HL-60 (cell line): ENCODE data around the gene UIMC1.

Experiments
- POLR2AphosphoS5 ChIP-seq: IDR thresholded peaks from 2 replicates; pipeline ENCODE4 v1.6.1; 2012; ENCODE audit warnings: low read depth
- TF ChIP-seq, protein P1 (sequence below): IDR thresholded peaks from one replicate; pipeline ENCODE4 v1.5.1; 2011; ENCODE audit warnings: low read length, control low read depth, inconsistent platforms; ENCODE audit not compliant: insufficient read depth

GRCh38 chr5:176857216-176857893, 149.2 kb downstream of the UIMC1 start:
- TF ChIP-seq, protein P1, sequence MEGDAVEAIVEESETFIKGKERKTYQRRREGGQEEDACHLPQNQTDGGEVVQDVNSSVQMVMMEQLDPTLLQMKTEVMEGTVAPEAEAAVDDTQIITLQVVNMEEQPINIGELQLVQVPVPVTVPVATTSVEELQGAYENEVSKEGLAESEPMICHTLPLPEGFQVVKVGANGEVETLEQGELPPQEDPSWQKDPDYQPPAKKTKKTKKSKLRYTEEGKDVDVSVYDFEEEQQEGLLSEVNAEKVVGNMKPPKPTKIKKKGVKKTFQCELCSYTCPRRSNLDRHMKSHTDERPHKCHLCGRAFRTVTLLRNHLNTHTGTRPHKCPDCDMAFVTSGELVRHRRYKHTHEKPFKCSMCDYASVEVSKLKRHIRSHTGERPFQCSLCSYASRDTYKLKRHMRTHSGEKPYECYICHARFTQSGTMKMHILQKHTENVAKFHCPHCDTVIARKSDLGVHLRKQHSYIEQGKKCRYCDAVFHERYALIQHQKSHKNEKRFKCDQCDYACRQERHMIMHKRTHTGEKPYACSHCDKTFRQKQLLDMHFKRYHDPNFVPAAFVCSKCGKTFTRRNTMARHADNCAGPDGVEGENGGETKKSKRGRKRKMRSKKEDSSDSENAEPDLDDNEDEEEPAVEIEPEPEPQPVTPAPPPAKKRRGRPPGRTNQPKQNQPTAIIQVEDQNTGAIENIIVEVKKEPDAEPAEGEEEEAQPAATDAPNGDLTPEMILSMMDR = no peak
- no peak for TF ChIP-seq POLR2AphosphoS5
